ENCODE measurements around the gene FER. TPM values are rescaled to one million over a fixed set of nuclear protein-coding genes. Genes with fewer than 3 reads are reported as not detected.

The FER gene
- total and polyA plus RNA-seq, 2 of the 8 experiments (the other 6 are each of a cell fraction or from before 2014, with no cell fraction given): 1.3 to 15.8 TPM

DNA sequence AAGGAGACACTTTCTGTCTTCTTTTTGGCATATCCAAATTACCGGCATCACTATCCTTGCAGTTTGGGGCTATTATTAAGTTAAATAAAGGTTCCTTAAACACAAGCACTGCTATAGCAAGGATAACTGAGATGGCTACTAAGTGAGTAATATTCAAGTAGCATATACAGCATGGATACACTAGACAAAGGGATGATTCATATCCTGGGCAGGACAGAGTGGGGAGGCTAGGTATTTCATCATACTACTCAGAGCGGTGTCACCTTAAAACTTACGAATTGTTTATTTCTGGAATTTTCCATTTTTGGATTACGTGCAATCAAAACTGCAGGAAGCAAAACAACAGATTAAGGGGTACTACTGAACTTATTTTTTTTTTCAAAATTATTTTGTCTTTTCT lies 54.1 kb downstream of the FER start:
- DNase-seq (ENCODE audit: low read depth in 1 of 2, low spot score in 2 of 2) (no peak), FAIRE-seq (no peak)
- Histone ChIP-seq H3K27me3 (replicated peaks in 1 of 4; ENCODE audit: control insufficient read depth in 3 of 4, extremely low read depth in 1 of 4, insufficient read depth in 3 of 4, low read length in 3 of 4) (no peaks in the 10 kb centered on the region), H2BK5ac (ENCODE audit: low read depth, low read length) (no peak overlapping the region), H2BK12ac (ENCODE audit: low read depth, low read length) (no peak overlapping the region), H3K4me2 (ENCODE audit: insufficient read depth in 1 of 2, low read depth in 2 of 2, low read length in 2 of 2) (no peak overlapping the region), H3K56ac (replicated peaks; ENCODE audit: insufficient read length, low read depth, low read length) (no peak overlapping the region), H3K4me3 (ENCODE audit: extremely low read depth in 1 of 4, insufficient read depth in 2 of 4, low read depth in 3 of 4, low read length in 4 of 4) (no peak overlapping the region), H4K5ac (ENCODE audit: insufficient read length, low read depth, low read length) (no peak overlapping the region), H3K18ac (ENCODE audit: extremely low read depth, low read length) (no peak overlapping the region), H3K79me2 (ENCODE audit: control insufficient read depth in 1 of 2, insufficient read depth in 2 of 2, low read length in 2 of 2) (no peaks in the 10 kb centered on the region), H2BK20ac (ENCODE audit: low read length) (no peak overlapping the region), H2AK5ac (ENCODE audit: low read depth, low read length) (no peak overlapping the region), H3K4ac (replicated peaks; ENCODE audit: insufficient read length, low read depth, low read length) (no peak overlapping the region), H3K23me2 (ENCODE audit: low read depth, low read length) (no peaks in the 10 kb centered on the region), H3K23ac (ENCODE audit: insufficient read length) (no peak overlapping the region), H3K4me1 (replicated peaks in 1 of 4; ENCODE audit: control insufficient read depth in 3 of 4, insufficient read depth in 4 of 4, low read length in 3 of 4) (no peaks in the 10 kb centered on the region), H3K27ac (ENCODE audit: low read depth, low read length) (no peak overlapping the region), H3K79me1 (ENCODE audit: low read depth, low read length) (no peaks in the 10 kb centered on the region), H4K8ac (ENCODE audit: extremely low read depth, insufficient read depth, low read length) (no peak overlapping the region), H4K91ac (replicated peaks; ENCODE audit: insufficient read length, low read length) (no peak overlapping the region), H2BK15ac (ENCODE audit: low read length) (no peak overlapping the region), H2AFZ (ENCODE audit: low read length) (no peak overlapping the region), H3K36me3 (ENCODE audit: control insufficient read depth in 2 of 4, insufficient read depth in 4 of 4, low read length in 3 of 4) (no peaks in the 10 kb centered on the region; a peak in 1 of 8 replicates), H2BK120ac (replicated peaks; ENCODE audit: low read depth, low read length) (no peak overlapping the region), H3K14ac (ENCODE audit: insufficient read length) (no peak overlapping the region), H3K9ac (replicated peaks in 1 of 4; ENCODE audit: extremely low read depth in 1 of 4, low read depth in 3 of 4, low read length in 3 of 4) (no peak overlapping the region), H4K20me1 (replicated peaks in 1 of 2; ENCODE audit: control insufficient read depth in 1 of 2, insufficient read depth in 2 of 2, low read length in 2 of 2) (no peaks in the 10 kb centered on the region), H3K9me3 (ENCODE audit: insufficient read depth in 2 of 2, low read depth in 1 of 2, low read length in 1 of 2) (no peaks in the 10 kb centered on the region)
- ChIA-PET POLR2A (ENCODE audit: partially characterized antibody) (no interaction called here), CTCF (ENCODE audit: partially characterized antibody) (no interaction called here)
- WGBS, 2 experiments (ENCODE audit: extremely low coverage in 1 of 2, insufficient coverage in 1 of 2, insufficient read length in 1 of 2, insufficient replicate concordance in 2 of 2, low coverage in 1 of 2, low lambda C conversion rate in 2 of 2, missing lambda C conversion rate in 1 of 2): 92% methylated on average over 4 of the region's 4 CpGs; no CpG with 5 or more reads in 1 of the 2 experiments
- TF ChIP-seq CREB1 (IDR thresholded peaks at IDR 0.05) (no peak), CEBPB (IDR thresholded peaks at IDR 0.05; ENCODE audit: low read depth, low read length) (no peak), RFX5 (IDR thresholded peaks at IDR 0.05; ENCODE audit: borderline replicate concordance, low read depth, low read length) (no peak), CTBP2 (IDR thresholded peaks at IDR 0.05; ENCODE audit: borderline replicate concordance, insufficient read depth, insufficient read length, low read length) (no peak), KDM5A (IDR thresholded peaks at IDR 0.05; ENCODE audit: low read length) (no peak), BCL11A (IDR thresholded peaks at IDR 0.05; ENCODE audit: low read depth in 2 of 2, low read length in 2 of 2) (no peak), POLR2AphosphoS5 (IDR thresholded peaks at IDR 0.05; ENCODE audit: low read depth, low read length) (no peak), SP2 (IDR thresholded peaks at IDR 0.05; ENCODE audit: low read length) (no peak), HDAC2 (IDR thresholded peaks at IDR 0.05; ENCODE audit: borderline replicate concordance in 1 of 2, low read depth in 2 of 2, low read length in 2 of 2) (no peak), TAF1 (IDR thresholded peaks at IDR 0.05; ENCODE audit: low read depth, low read length) (no peak)
- TF ChIP-seq, protein P1, sequence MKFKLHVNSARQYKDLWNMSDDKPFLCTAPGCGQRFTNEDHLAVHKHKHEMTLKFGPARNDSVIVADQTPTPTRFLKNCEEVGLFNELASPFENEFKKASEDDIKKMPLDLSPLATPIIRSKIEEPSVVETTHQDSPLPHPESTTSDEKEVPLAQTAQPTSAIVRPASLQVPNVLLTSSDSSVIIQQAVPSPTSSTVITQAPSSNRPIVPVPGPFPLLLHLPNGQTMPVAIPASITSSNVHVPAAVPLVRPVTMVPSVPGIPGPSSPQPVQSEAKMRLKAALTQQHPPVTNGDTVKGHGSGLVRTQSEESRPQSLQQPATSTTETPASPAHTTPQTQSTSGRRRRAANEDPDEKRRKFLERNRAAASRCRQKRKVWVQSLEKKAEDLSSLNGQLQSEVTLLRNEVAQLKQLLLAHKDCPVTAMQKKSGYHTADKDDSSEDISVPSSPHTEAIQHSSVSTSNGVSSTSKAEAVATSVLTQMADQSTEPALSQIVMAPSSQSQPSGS (IDR thresholded peaks at IDR 0.05; ENCODE audit: low read length): no peak
